Measurements from ENCODE around the gene NPPA. TPM values are rescaled to one million over a fixed set of nuclear protein-coding genes. Genes with fewer than 3 reads are reported as not detected.
"Not testable (repeated sequence)": the region's sequence is repeated elsewhere in the genome, so short reads cannot be mapped to it uniquely, and the experiment has no call there.

Gene NPPA
- total and polyA plus RNA-seq, 3 donors from 2014 or later, result not detected

- DNase-seq, result peak; percentile 55
- no peaks in the 10 kb centered on the region for H3K9me3 ChIP-seq
- intact Hi-C loops (cut with DNase I; ENCODE audit: low total_unique reads), result loop anchor here (10.0 kb wide), 1 partner anchor 72 kb away; the partner anchor contains the start of gene AGTRAP
- WGBS, 2 donors, result 0% methylated on average over 19 to 20 of the region's 20 CpGs
- peak overlapping the region; percentile 95 to 98 for H3K27ac ChIP-seq
- H3K36me3 ChIP-seq (ENCODE audit: low read depth, missing control alignments), result no peaks in the 10 kb centered on the region
- peak overlapping the region; percentile 67 to 69 for H3K4me3 ChIP-seq
- TF ChIP-seq CTCF (IDR thresholded peaks at IDR 0.05), result no peak
- no peak for TF ChIP-seq POLR2A (IDR thresholded peaks at IDR 0.05)
- no peaks in the 10 kb centered on the region for H3K27me3 ChIP-seq
- H3K4me1 ChIP-seq, result peaks cover 24% of the 10 kb centered on the region
Observed at GRCh38 chr1:11806307-11806936, 41.2 kb downstream of the NPPA start.

GRCh38 chr1:11805422-11806306 lies 41.9 kb downstream of the NPPA start, which contains the start of the genes CLCN6 and MTHFR:
Gene CLCN6, plus strand, starts transcription at chr1:11806191. Its CDS starts 72 bp downstream, at chr1:11806263.
Gene MTHFR, minus strand, starts transcription at chr1:11805964. Its CDS starts 2,848 bp downstream, at chr1:11803116.
- peak; percentile 100 for DNase-seq
- Histone ChIP-seq H3K4me1 (peaks cover 24% of the 10 kb centered on the region), H3K9me3 (no peaks in the 10 kb centered on the region), H3K4me3 (peak within 1 kb of the TSS; percentile 67 to 69), H3K27ac (peak within 1 kb of the TSS; percentile 95 to 98), H3K36me3 (ENCODE audit: low read depth, missing control alignments) (no peaks in the 10 kb centered on the region), H3K27me3 (no peaks in the 10 kb centered on the region)
- peak in 1 of 3 experiments; percentile 9 for TF ChIP-seq CTCF (IDR thresholded peaks at IDR 0.05)
- peak; percentile 87 for TF ChIP-seq POLR2A (IDR thresholded peaks at IDR 0.05)
- 1% methylated on average over 39 to 57 of the region's 72 CpGs for WGBS, 2 donors
- intact Hi-C loops (cut with DNase I; ENCODE audit: low total_unique reads), result loop anchor here (10.0 kb wide), 1 partner anchor 71 kb away; the partner anchor contains the start of gene AGTRAP

GRCh38 chr1:11804666-11805421 lies 42.7 kb downstream of the NPPA start:
- Histone ChIP-seq H3K4me1 (peaks cover 24% of the 10 kb centered on the region), H3K9me3 (no peaks in the 10 kb centered on the region), H3K27ac (peak overlapping the region; percentile 95 to 98), H3K4me3 (peak overlapping the region; percentile 67 to 69), H3K27me3 (no peaks in the 10 kb centered on the region), H3K36me3 (ENCODE audit: low read depth, missing control alignments) (no peaks in the 10 kb centered on the region)
- intact Hi-C loops (cut with DNase I; ENCODE audit: low total_unique reads), result loop anchor here (10.0 kb wide), 1 partner anchor 70 kb away; the partner anchor contains the start of gene AGTRAP
- peak; percentile 78 for DNase-seq
- no peak for TF ChIP-seq POLR2A (IDR thresholded peaks at IDR 0.05)
- TF ChIP-seq CTCF (IDR thresholded peaks at IDR 0.05), result no peak
- 1% methylated on average over 12 to 16 of the region's 17 CpGs for WGBS, 2 donors

- H3K27me3 ChIP-seq; H3K36me3 ChIP-seq (ENCODE audit: low read depth, missing control alignments); DNase-seq; H3K4me3 ChIP-seq; H3K9me3 ChIP-seq: not testable (repeated sequence)
- H3K27ac ChIP-seq, result peak overlapping the region; percentile 94 to 95
- intact Hi-C loops (cut with DNase I; ENCODE audit: low total_unique reads), result loop anchor here (10.0 kb wide), 1 partner anchor 69 kb away; the partner anchor contains the start of gene AGTRAP
- WGBS, 2 donors, result 46 to 53% methylated on average over 9 of the region's 9 CpGs
- peaks cover 24% of the 10 kb centered on the region for H3K4me1 ChIP-seq
Observed at GRCh38 chr1:11803924-11804665, 43.5 kb downstream of the NPPA start.
